GM19035 (cell line): ENCODE measurements around the gene MBNL2.

Experiments
- ATAC-seq: cut with Tn5 transposase; IDR thresholded peaks from one replicate; pipeline ENCODE4 v1.9.1; 2021; ENCODE audit not compliant: unreplicated experiment

MBNL2 gene

GRCh38 chr13:97434397-97435201, 212.5 kb downstream of the MBNL2 start:
- ATAC-seq = peak; percentile 1

- no peak for ATAC-seq
Measured at GRCh38 chr13:97435323-97435722, 213.2 kb downstream of the MBNL2 start.

- no peak for ATAC-seq
Measured at GRCh38 chr13:97435794-97436193, 213.7 kb downstream of the MBNL2 start.

- no peak for ATAC-seq
Measured at GRCh38 chr13:97436845-97437244, 214.7 kb downstream of the MBNL2 start.

- ATAC-seq = no peak
Measured at GRCh38 chr13:97437729-97438128, 215.6 kb downstream of the MBNL2 start.

- ATAC-seq = no peak
Measured at GRCh38 chr13:97438856-97439595, 216.9 kb downstream of the MBNL2 start.

GRCh38 chr13:97440598-97441170, 218.6 kb downstream of the MBNL2 start:
- no peak for ATAC-seq

- peak; percentile 48 for ATAC-seq
Measured at GRCh38 chr13:97441368-97441767, 219.2 kb downstream of the MBNL2 start.
